Parathyroid adenoma (tissue), 2 donors: Measurements from ENCODE around the gene ATG5.

ENCODE experiments used
- H2AFZ ChIP-seq: fragments of 300-600 bp; sonication (generic); one replicate; pipeline ENCODE4 v1.7.0; 2017; ENCODE audit warnings: antibody characterized with exemption, mild to moderate bottlenecking
- H3K27ac ChIP-seq: fragments of 300-600 bp; sonication (generic); one replicate; pipeline ENCODE4 v1.7.0; 2017
- H3K27me3 ChIP-seq: fragments of 300-600 bp; sonication (generic); one replicate; pipeline ENCODE4 v1.7.0; 2017; ENCODE audit warnings: low read length; ENCODE audit not compliant: control insufficient read depth, insufficient read depth
- H3K36me3 ChIP-seq: fragments of 300-600 bp; sonication (generic); one replicate; pipeline ENCODE4 v1.7.0; 2017; ENCODE audit warnings: low read length; ENCODE audit not compliant: control insufficient read depth, insufficient read depth
- H3K4me1 ChIP-seq: fragments of 300-600 bp; sonication (generic); one replicate; pipeline ENCODE4 v1.7.0; 2017; ENCODE audit warnings: control low read depth
- H3K4me2 ChIP-seq: fragments of 300-600 bp; sonication (generic); one replicate; pipeline ENCODE4 v1.7.0; 2017; ENCODE audit warnings: low read length
- H3K4me3 ChIP-seq: fragments of 300-600 bp; sonication (generic); one replicate; pipeline ENCODE4 v1.7.0; 2017; ENCODE audit warnings: low read depth, low read length
- H3K79me2 ChIP-seq: fragments of 300-600 bp; sonication (generic); one replicate; pipeline ENCODE4 v1.7.0; 2017; ENCODE audit warnings: control low read depth
- H3K9ac ChIP-seq: fragments of 300-600 bp; sonication (generic); one replicate; pipeline ENCODE4 v1.7.0; 2017; ENCODE audit warnings: mild to moderate bottlenecking
- H3K9me3 ChIP-seq: fragments of 300-600 bp; sonication (generic); one replicate; pipeline ENCODE4 v1.7.0; 2017; ENCODE audit warnings: low read length; ENCODE audit not compliant: control insufficient read depth
- CTCF ChIP-seq: fragments of 300-600 bp; sonication (generic); IDR thresholded peaks from one replicate; pipeline ENCODE4 v1.7.0; 2017; ENCODE audit warnings: antibody characterized with exemption, mild to moderate bottlenecking
- donor health status: primary hyperparathyroidism.

The ATG5 gene

GRCh38 chr6:106334646-106335448, 9.3 kb upstream of the ATG5 start:
- H3K4me3 ChIP-seq = no peak overlapping the region
- no peak overlapping the region for H3K9ac ChIP-seq
- H3K4me2 ChIP-seq = no peak overlapping the region
- no peak overlapping the region for H2AFZ ChIP-seq
- H3K27me3 ChIP-seq = no peaks in the 10 kb centered on the region
- peak; percentile 52 for TF ChIP-seq CTCF
- no peaks in the 10 kb centered on the region for H3K9me3 ChIP-seq
- H3K27ac ChIP-seq = no peak overlapping the region
- H3K36me3 ChIP-seq = no peaks in the 10 kb centered on the region
- H3K4me1 ChIP-seq = no peaks in the 10 kb centered on the region
- no peaks in the 10 kb centered on the region for H3K79me2 ChIP-seq

GRCh38 chr6:106324726-106325335, 729 bp downstream of the ATG5 start:
- H3K9me3 ChIP-seq = no peaks in the 10 kb centered on the region
- H3K4me1 ChIP-seq = peaks cover 6% of the 10 kb centered on the region
- peaks cover 26% of the 10 kb centered on the region for H3K79me2 ChIP-seq
- peak overlapping the region; percentile 77 for H3K4me3 ChIP-seq
- TF ChIP-seq CTCF = no peak
- H3K9ac ChIP-seq = peak overlapping the region; percentile 40
- no peaks in the 10 kb centered on the region for H3K36me3 ChIP-seq
- H3K4me2 ChIP-seq = peak overlapping the region; percentile 47
- peak overlapping the region; percentile 71 for H2AFZ ChIP-seq
- H3K27ac ChIP-seq = peak overlapping the region; percentile 86
- no peaks in the 10 kb centered on the region for H3K27me3 ChIP-seq

GRCh38 chr6:106321940-106322339, 3.6 kb downstream of the ATG5 start:
- no peak overlapping the region for H2AFZ ChIP-seq
- no peaks in the 10 kb centered on the region for H3K36me3 ChIP-seq
- H3K4me2 ChIP-seq = no peak overlapping the region
- TF ChIP-seq CTCF = no peak
- H3K9ac ChIP-seq = no peak overlapping the region
- peaks cover 33% of the 10 kb centered on the region for H3K79me2 ChIP-seq
- no peak overlapping the region for H3K27ac ChIP-seq
- H3K9me3 ChIP-seq = no peaks in the 10 kb centered on the region
- no peak overlapping the region for H3K4me3 ChIP-seq
- peaks cover 14% of the 10 kb centered on the region for H3K4me1 ChIP-seq
- no peaks in the 10 kb centered on the region for H3K27me3 ChIP-seq

GRCh38 chr6:106318851-106319250, 6.7 kb downstream of the ATG5 start:
- no peak overlapping the region for H3K9ac ChIP-seq
- no peak overlapping the region for H3K27ac ChIP-seq
- no peak overlapping the region for H3K4me2 ChIP-seq
- peaks cover 22% of the 10 kb centered on the region for H3K79me2 ChIP-seq
- no peak for TF ChIP-seq CTCF
- no peaks in the 10 kb centered on the region for H3K27me3 ChIP-seq
- no peak overlapping the region for H2AFZ ChIP-seq
- H3K36me3 ChIP-seq = no peaks in the 10 kb centered on the region
- peaks cover 14% of the 10 kb centered on the region for H3K4me1 ChIP-seq
- no peak overlapping the region for H3K4me3 ChIP-seq
- H3K9me3 ChIP-seq = no peaks in the 10 kb centered on the region
